GM12878 (cell line): Measurements from ENCODE around the gene ADGRG1. TPM values are rescaled to one million over a fixed set of nuclear protein-coding genes. Genes with fewer than 3 reads are reported as not detected.

Experiments used
- ATAC-seq: fragments of 200-7000 bp; cut with Tn5 transposase; 3 replicates; pipeline ENCODE4 v1.9.1; 2020; ENCODE audit warnings: mild to moderate bottlenecking, moderate library complexity
- BruUV-seq: library from RNA; stranded (reverse); fragments of 400-500 nt; replicated peaks from 2 replicates; lab custom pipeline; 2021; lab: Mats Ljungman, UMichigan
- CTCF ChIA-PET: fragments of 300-600 bp; sonication (Branson Sonifier 250); formaldehyde crosslinking; extraction: SDS; loops from one replicate; lab custom pipeline; 2021; ENCODE audit warnings: inconsistent platforms; lab: Yijun Ruan, JAX
- POLR2A ChIA-PET: fragments of 350-600 bp; formaldehyde crosslinking; extraction: SDS; loops from one replicate; lab custom pipeline; 2021; ENCODE audit warnings: inconsistent platforms; lab: Charles Lee
- RAD21 ChIA-PET: fragments of 300-600 bp; sonication (Branson Sonifier 250); formaldehyde crosslinking; loops from one replicate; lab custom pipeline; 2023; ENCODE audit warnings: antibody characterized with exemption; ENCODE audit not compliant: unreplicated experiment; lab: Charles Lee
- SMC1A ChIA-PET: fragments of 300-600 bp; sonication (Branson Sonifier 250); formaldehyde crosslinking; loops from one replicate; lab custom pipeline; 2023; ENCODE audit not compliant: unreplicated experiment, uncharacterized antibody; lab: Charles Lee
- DNase-seq: peaks from one replicate; pipeline ENCODE4 v3.0.0-alpha.2; 2011; ENCODE audit warnings: low read depth, low spot score
- FAIRE-seq: peaks from 3 replicates; lab custom pipeline; 2011; peaks lifted over from hg19 to GRCh38; lab: Jason Lieb, UNC
- H2AFZ ChIP-seq: 2 replicates; pipeline ENCODE4 v1.6.0; 2011; ENCODE audit warnings: low read depth, low read length, control low read depth; ENCODE audit not compliant: control insufficient read depth
- H3K27ac ChIP-seq: 2 replicates; pipeline ENCODE4 v1.5.1; 2011; ENCODE audit warnings: control low read depth; ENCODE audit not compliant: control insufficient read depth, insufficient read depth
- H3K27me3 ChIP-seq, 2 experiments: replicated peaks in 1 of 2; 2 replicates each; pipeline versions ENCODE4 v1.6.0 to v1.6.1; 2011; ENCODE audit warnings: low read length in 1 of 2; ENCODE audit not compliant: control insufficient read depth in 2 of 2, insufficient read depth in 2 of 2
- H3K36me3 ChIP-seq, 2 experiments: 2 replicates each; pipeline ENCODE4 v1.5.1; 2011; ENCODE audit warnings: low read length in 1 of 2; ENCODE audit not compliant: control insufficient read depth in 2 of 2, insufficient read depth in 2 of 2
- H3K4me1 ChIP-seq: 2 replicates; pipeline ENCODE4 v1.6.1; 2011; ENCODE audit warnings: mild to moderate bottlenecking, low read length, moderate library complexity, mixed read lengths; ENCODE audit not compliant: control insufficient read depth, insufficient read depth
- H3K4me2 ChIP-seq: 2 replicates; pipeline ENCODE4 v1.6.0; 2011; ENCODE audit warnings: control low read depth; ENCODE audit not compliant: control insufficient read depth, insufficient read depth
- H3K4me3 ChIP-seq: fragments of 200-600 bp; sonication (generic); 2 replicates; pipeline ENCODE4 v1.5.1; 2016
- H3K79me2 ChIP-seq: 2 replicates; pipeline ENCODE4 v1.6.0; 2011; ENCODE audit warnings: low read length; ENCODE audit not compliant: control insufficient read depth, insufficient read depth
- H3K9ac ChIP-seq: 2 replicates; pipeline ENCODE4 v1.8.0; 2011; ENCODE audit warnings: low read length, control low read depth, mixed read lengths; ENCODE audit not compliant: control insufficient read depth, insufficient read depth
- H3K9me3 ChIP-seq: replicated peaks from 3 replicates; pipeline ENCODE4 v1.5.1; 2011; ENCODE audit warnings: mild to moderate bottlenecking, low read length; ENCODE audit not compliant: control insufficient read depth, insufficient read depth
- H4K20me1 ChIP-seq: 2 replicates; pipeline ENCODE4 v1.6.0; 2011; ENCODE audit not compliant: control insufficient read depth, insufficient read depth
- CBFB ChIP-seq: IDR thresholded peaks from 2 replicates; pipeline ENCODE4 v1.6.1; 2016; ENCODE audit warnings: antibody characterized with exemption, low read depth
- CEBPB ChIP-seq, 2 experiments: fragments of 150-350 bp in 1 of 2; IDR thresholded peaks; 2 replicates each; pipeline ENCODE4 v1.6.1; 2012 to 2014; ENCODE audit warnings: low read depth in 2 of 2, low read length in 2 of 2, borderline replicate concordance in 1 of 2, inconsistent platforms in 1 of 2
- GABPA ChIP-seq: IDR thresholded peaks from 2 replicates; pipeline ENCODE4 v1.6.1; 2014; ENCODE audit warnings: antibody characterized with exemption, low read depth, mild to moderate bottlenecking, inconsistent platforms
- MEF2A ChIP-seq: IDR thresholded peaks from 2 replicates; pipeline ENCODE4 v1.6.1; 2011; ENCODE audit warnings: low read depth, mild to moderate bottlenecking, low read length, moderate library complexity; ENCODE audit not compliant: insufficient read depth
- NFIC ChIP-seq: IDR thresholded peaks from 2 replicates; pipeline ENCODE4 v1.6.1; 2012; ENCODE audit warnings: low read depth, mild to moderate bottlenecking, inconsistent platforms, low read length, moderate library complexity
- SIX5 ChIP-seq: IDR thresholded peaks from 2 replicates; pipeline ENCODE4 v1.6.1; 2011; ENCODE audit warnings: mild to moderate bottlenecking, low read depth, low read length, moderate library complexity; ENCODE audit not compliant: severe bottlenecking
- TARDBP ChIP-seq: IDR thresholded peaks from 2 replicates; pipeline ENCODE4 v1.6.1; 2016; ENCODE audit warnings: borderline replicate concordance
- WGBS: methylation state at CpG from one replicate; pipeline ENCODE4 v1.1.6; 2016; ENCODE audit warnings: low lambda C conversion rate; ENCODE audit not compliant: insufficient replicate concordance, insufficient coverage; ENCODE audit errors: missing lambda C conversion rate; 5-methylcytosine and 5-hydroxymethylcytosine counted together
- in situ Hi-C: fragments of 300-500 bp; cut with MboI; formaldehyde crosslinking; loops from 9 replicates; pipeline ENCODE4 v1.14.3; 2018; ENCODE audit warnings: mixed read lengths
- intact Hi-C: fragments of 100-400 bp; cut with micrococcal nuclease; formaldehyde crosslinking; loops from one replicate; pipeline ENCODE4 v1.14.2; 2022; ENCODE audit not compliant: unreplicated experiment
- polyA plus RNA-seq, 11 experiments: library from polyadenylated mRNA; depleted of rRNA in 4 of 11; unstranded in 6 of 11; stranded (reverse) in 5 of 11; fragments of >200 nt; fragmentation: Nextera tagmentation in 4 of 11; fragmentation: Illumina TruSeq in 1 of 11; extraction: Ambion mirVana in 4 of 11; extraction: Trizol in 1 of 11; gene quantifications; 1 replicate in 1 of 11; 2 replicates in 10 of 11; pipeline versions ENCODE4 v1.2.1 to v1.2.3, GENCODE V29; 2011 to 2016; ENCODE audit warnings: inconsistent platforms in 2 of 11, missing spikeins in 2 of 11, low read depth in 1 of 11
- total RNA-seq, 4 experiments: library from RNA; depleted of rRNA in 3 of 4; stranded (reverse); fragments of >200 nt in 3 of 4; fragmentation: Illumina TruSeq in 1 of 4; extraction: Trizol in 1 of 4; gene quantifications; 2 replicates each; pipeline versions ENCODE4 v1.2.1 to v1.2.3, GENCODE V29; 2013 to 2021
- TF ChIP-seq, protein P1 (sequence below), 3 experiments: IDR thresholded peaks in 2 of 3; conservative IDR thresholded peaks in 1 of 3; 2 replicates each; pipeline ENCODE4 v1.5.1; 2011; ENCODE audit warnings: low read depth in 3 of 3, low read length in 3 of 3, mild to moderate bottlenecking in 3 of 3, control low read depth in 2 of 3, moderate library complexity in 2 of 3, inconsistent platforms in 1 of 3, mixed read lengths in 1 of 3; ENCODE audit not compliant: control insufficient read depth in 2 of 3, insufficient read depth in 1 of 3; ENCODE audit errors: extremely low read depth in 1 of 3

Gene ADGRG1
- total and polyA plus RNA-seq, 10 of the 15 experiments (the other 5 are each of a cell fraction or from before 2014, with no cell fraction given), result 0.07 to 2.0 (median 0.75) TPM

DNA sequence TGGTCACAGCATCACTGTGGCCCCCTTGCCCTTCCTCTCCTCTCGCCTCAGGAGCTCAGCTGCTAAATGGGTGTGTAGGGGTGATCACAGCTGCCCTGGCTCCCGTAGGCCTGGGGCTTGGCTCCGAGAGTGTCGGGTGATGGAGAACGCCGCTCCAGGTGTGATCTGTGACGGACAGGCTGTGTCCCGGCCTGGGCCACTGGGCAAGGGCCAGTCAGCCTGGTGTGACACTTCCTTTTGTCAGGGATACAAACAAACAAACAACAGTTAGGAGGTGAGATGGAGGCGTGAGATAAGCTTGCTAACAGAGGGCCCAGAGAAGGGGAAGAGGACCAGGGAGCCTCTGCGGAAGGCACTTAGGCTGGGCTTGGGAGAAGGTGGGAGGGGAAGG lies 2.0 kb downstream of the ADGRG1 start:
- H4K20me1 ChIP-seq, result no peaks in the 10 kb centered on the region
- WGBS, result 48% methylated on average over 10 of the region's 10 CpGs
- TF ChIP-seq NFIC (no peak), MEF2A (no peak), TARDBP (no peak), GABPA (no peak), CEBPB (IDR thresholded peaks at IDR 0.05; ENCODE audit: borderline replicate concordance in 1 of 2, low read depth in 2 of 2, low read length in 2 of 2) (no peak), CBFB (no peak), SIX5 (no peak)
- TF ChIP-seq, protein P1, sequence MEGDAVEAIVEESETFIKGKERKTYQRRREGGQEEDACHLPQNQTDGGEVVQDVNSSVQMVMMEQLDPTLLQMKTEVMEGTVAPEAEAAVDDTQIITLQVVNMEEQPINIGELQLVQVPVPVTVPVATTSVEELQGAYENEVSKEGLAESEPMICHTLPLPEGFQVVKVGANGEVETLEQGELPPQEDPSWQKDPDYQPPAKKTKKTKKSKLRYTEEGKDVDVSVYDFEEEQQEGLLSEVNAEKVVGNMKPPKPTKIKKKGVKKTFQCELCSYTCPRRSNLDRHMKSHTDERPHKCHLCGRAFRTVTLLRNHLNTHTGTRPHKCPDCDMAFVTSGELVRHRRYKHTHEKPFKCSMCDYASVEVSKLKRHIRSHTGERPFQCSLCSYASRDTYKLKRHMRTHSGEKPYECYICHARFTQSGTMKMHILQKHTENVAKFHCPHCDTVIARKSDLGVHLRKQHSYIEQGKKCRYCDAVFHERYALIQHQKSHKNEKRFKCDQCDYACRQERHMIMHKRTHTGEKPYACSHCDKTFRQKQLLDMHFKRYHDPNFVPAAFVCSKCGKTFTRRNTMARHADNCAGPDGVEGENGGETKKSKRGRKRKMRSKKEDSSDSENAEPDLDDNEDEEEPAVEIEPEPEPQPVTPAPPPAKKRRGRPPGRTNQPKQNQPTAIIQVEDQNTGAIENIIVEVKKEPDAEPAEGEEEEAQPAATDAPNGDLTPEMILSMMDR (IDR thresholded peaks at IDR 0.05 in 2 of 3, conservative IDR thresholded peaks at IDR 0.05 in 1 of 3; ENCODE audit: control insufficient read depth in 2 of 3, extremely low read depth in 1 of 3, insufficient read depth in 1 of 3, low read depth in 3 of 3, low read length in 3 of 3), result no peak
- no peaks in the 10 kb centered on the region; a peak in 3 of 4 replicates for H3K27me3 ChIP-seq
- no peak overlapping the region for H3K27ac ChIP-seq
- ChIA-PET RAD21 (no interaction called here), CTCF (no interaction called here), SMC1A (no interaction called here), POLR2A (no interaction called here)
- in situ Hi-C loops (no loop called here), intact Hi-C loops (no loop called here)
- no peak overlapping the region for H3K4me3 ChIP-seq
- no peaks in the 10 kb centered on the region for H3K79me2 ChIP-seq
- FAIRE-seq (no peak), ATAC-seq (no peak), DNase-seq (no peak)
- no peaks in the 10 kb centered on the region for H3K9me3 ChIP-seq
- no peaks in the 10 kb centered on the region for H3K4me1 ChIP-seq
- no peak overlapping the region for H3K4me2 ChIP-seq
- no TSS peak for BruUV-seq
- H3K36me3 ChIP-seq, result no peaks in the 10 kb centered on the region
- no peak overlapping the region for H2AFZ ChIP-seq
- H3K9ac ChIP-seq, result no peak overlapping the region
